Measurements from ENCODE around the gene ZNF576.
"Not testable (repeated sequence)": the region's sequence is repeated elsewhere in the genome, so short reads cannot be mapped to it uniquely, and the experiment has no call there.

The ZNF576 gene

GRCh38 chr19:43634506-43634871 lies 38.1 kb downstream of the ZNF576 start:
- Histone ChIP-seq H3K27ac (replicated peaks) (no peak overlapping the region), H3K27me3 (ENCODE audit: insufficient read depth, poor library complexity, severe bottlenecking) (peaks cover 27% of the 10 kb centered on the region), H3K4me3 (replicated peaks; ENCODE audit: insufficient read depth, low read length) (no peak overlapping the region)
- TF ChIP-seq REST (IDR thresholded peaks at IDR 0.05; ENCODE audit: insufficient replicate concordance, low read depth), result no peak
- no peak for TF ChIP-seq GABPA (IDR thresholded peaks at IDR 0.05; ENCODE audit: low read depth)
- TF ChIP-seq CTCF (IDR thresholded peaks at IDR 0.05; ENCODE audit: insufficient read depth, low read length), result no peak
- TF ChIP-seq POLR2AphosphoS5 (IDR thresholded peaks at IDR 0.05; ENCODE audit: low read depth), result no peak
- TF ChIP-seq SPI1 (IDR thresholded peaks at IDR 0.05; ENCODE audit: borderline replicate concordance, low read depth), result no peak
- DNase-seq (ENCODE audit: low read depth in 1 of 2, low spot score in 1 of 2), result no peak

DNA sequence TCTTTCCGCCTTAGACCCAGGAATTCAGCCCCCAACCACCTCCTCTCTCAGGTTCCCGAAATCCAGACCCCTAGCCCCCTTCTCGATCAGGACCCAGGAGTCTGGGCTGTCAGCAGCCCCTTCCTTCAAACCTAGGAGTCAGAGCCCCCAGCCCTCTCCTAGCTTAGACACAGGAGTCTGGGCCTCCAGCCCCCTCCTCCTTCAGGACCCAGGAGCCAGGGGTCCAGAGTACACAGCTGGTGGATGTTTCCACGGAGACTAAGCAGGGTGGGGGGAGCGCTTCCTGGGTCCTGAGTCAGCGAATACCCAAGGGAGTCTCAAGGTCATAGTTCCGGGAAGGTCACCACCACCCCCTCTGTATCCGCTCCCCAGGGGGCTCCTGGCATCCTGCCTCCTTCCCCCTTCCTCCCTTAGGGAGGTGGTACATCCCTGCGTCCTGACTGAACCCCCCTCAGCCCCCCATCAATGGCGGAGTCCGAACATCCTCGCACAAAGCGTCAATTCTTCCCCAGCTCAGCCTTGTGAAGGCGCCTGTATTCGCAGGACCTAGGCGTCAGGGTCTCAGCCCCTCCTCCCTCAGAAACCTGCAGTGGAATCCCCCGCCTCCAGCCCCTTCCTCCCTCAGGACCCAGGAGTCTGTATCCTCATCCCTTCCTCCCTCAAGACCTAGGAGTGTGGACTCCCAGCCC lies 38.6 kb downstream of the ZNF576 start:
- H3K4me3 ChIP-seq (replicated peaks; ENCODE audit: insufficient read depth, low read length), result no peak overlapping the region
- no peak for DNase-seq (ENCODE audit: low read depth in 1 of 2, low spot score in 1 of 2)
- H3K27me3 ChIP-seq (ENCODE audit: insufficient read depth, poor library complexity, severe bottlenecking), result peaks cover 29% of the 10 kb centered on the region
- TF ChIP-seq GABPA (IDR thresholded peaks at IDR 0.05; ENCODE audit: low read depth), result no peak
- TF ChIP-seq POLR2AphosphoS5 (IDR thresholded peaks at IDR 0.05; ENCODE audit: low read depth), result no peak
- no peak for TF ChIP-seq CTCF (IDR thresholded peaks at IDR 0.05; ENCODE audit: insufficient read depth, low read length)
- no peak for TF ChIP-seq SPI1 (IDR thresholded peaks at IDR 0.05; ENCODE audit: borderline replicate concordance, low read depth)
- TF ChIP-seq REST (IDR thresholded peaks at IDR 0.05; ENCODE audit: insufficient replicate concordance, low read depth), result no peak
- H3K27ac ChIP-seq (replicated peaks), result no peak overlapping the region

- not testable (repeated sequence) for H3K4me3 ChIP-seq (replicated peaks; ENCODE audit: insufficient read depth, low read length); DNase-seq (ENCODE audit: low read depth in 1 of 2, low spot score in 1 of 2); H3K27ac ChIP-seq (replicated peaks)
- H3K27me3 ChIP-seq (ENCODE audit: insufficient read depth, poor library complexity, severe bottlenecking), result peaks cover 34% of the 10 kb centered on the region
Observed at GRCh38 chr19:43635561-43635940, 39.2 kb downstream of the ZNF576 start.

GRCh38 chr19:43636121-43636683 lies 39.8 kb downstream of the ZNF576 start:
- Histone ChIP-seq H3K27me3 (ENCODE audit: insufficient read depth, poor library complexity, severe bottlenecking) (peaks cover 35% of the 10 kb centered on the region), H3K4me3 (replicated peaks; ENCODE audit: insufficient read depth, low read length) (no peak overlapping the region), H3K27ac (replicated peaks) (no peak overlapping the region)
- DNase-seq (ENCODE audit: low read depth in 1 of 2, low spot score in 1 of 2), result no peak
- TF ChIP-seq POLR2AphosphoS5 (IDR thresholded peaks at IDR 0.05; ENCODE audit: low read depth) (no peak), CTCF (IDR thresholded peaks at IDR 0.05; ENCODE audit: insufficient read depth, low read length) (no peak), REST (IDR thresholded peaks at IDR 0.05; ENCODE audit: insufficient replicate concordance, low read depth) (no peak), GABPA (IDR thresholded peaks at IDR 0.05; ENCODE audit: low read depth) (no peak), SPI1 (IDR thresholded peaks at IDR 0.05; ENCODE audit: borderline replicate concordance, low read depth) (no peak)
